Glomerular visceral epithelial cell (primary cell): ENCODE measurements around the gene ATP6V0A4.
"Not testable (repeated sequence)": the region's sequence is repeated elsewhere in the genome, so short reads cannot be mapped to it uniquely, and the experiment has no call there.

Experiments used
- DNase-seq: peaks from one replicate; pipeline ENCODE4 v3.0.0-alpha.2; 2016; ENCODE audit errors: extremely low spot score

The ATP6V0A4 gene

GRCh38 chr7:138701537-138701923, 96.5 kb downstream of the ATP6V0A4 start:
- DNase-seq = no peak

- DNase-seq = no peak
Observed at GRCh38 chr7:138700857-138701536, 97.0 kb downstream of the ATP6V0A4 start, which contains the start of gene SVOPL. TSS of gene SVOPL (minus strand) at chr7:138701362. CDS start at chr7:138679045, 22,317 bp downstream.

GRCh38 chr7:138699661-138700060, 98.3 kb downstream of the ATP6V0A4 start:
- DNase-seq = no peak

- DNase-seq = no peak
Observed at GRCh38 chr7:138698281-138698680, 99.7 kb downstream of the ATP6V0A4 start.

GRCh38 chr7:138697535-138698182, 100.3 kb downstream of the ATP6V0A4 start:
- no peak for DNase-seq

GRCh38 chr7:138695776-138696175, 102.2 kb downstream of the ATP6V0A4 start:
- not testable (repeated sequence) for DNase-seq

- DNase-seq = no peak
Observed at GRCh38 chr7:138695106-138695505, 102.9 kb downstream of the ATP6V0A4 start.

GRCh38 chr7:138691178-138691577, 106.8 kb downstream of the ATP6V0A4 start:
- DNase-seq = no peak

GRCh38 chr7:138690495-138690894, 107.5 kb downstream of the ATP6V0A4 start:
- no peak for DNase-seq

GRCh38 chr7:138688037-138688436, 110.0 kb downstream of the ATP6V0A4 start:
- not testable (repeated sequence) for DNase-seq

GRCh38 chr7:138684340-138684739, 113.7 kb downstream of the ATP6V0A4 start:
- DNase-seq = peak; percentile 43

- DNase-seq = no peak
Observed at GRCh38 chr7:138679793-138680192, 118.2 kb downstream of the ATP6V0A4 start.

GRCh38 chr7:138670594-138670993, 127.4 kb downstream of the ATP6V0A4 start:
- no peak for DNase-seq

GRCh38 chr7:138669364-138669763, 128.6 kb downstream of the ATP6V0A4 start:
- no peak for DNase-seq

GRCh38 chr7:138668946-138669345, 129.1 kb downstream of the ATP6V0A4 start:
- no peak for DNase-seq

GRCh38 chr7:138668229-138668596, 129.8 kb downstream of the ATP6V0A4 start:
- no peak for DNase-seq

GRCh38 chr7:138667535-138668228, 130.3 kb downstream of the ATP6V0A4 start:
- no peak for DNase-seq

- no peak for DNase-seq
Observed at GRCh38 chr7:138666385-138666784, 131.6 kb downstream of the ATP6V0A4 start.

- DNase-seq = no peak
Observed at GRCh38 chr7:138665669-138666140, 132.3 kb downstream of the ATP6V0A4 start.

GRCh38 chr7:138665249-138665648, 132.7 kb downstream of the ATP6V0A4 start:
- no peak for DNase-seq

- peak; percentile 12 for DNase-seq
Observed at GRCh38 chr7:138663725-138664710, 134.0 kb downstream of the ATP6V0A4 start.

GRCh38 chr7:138662991-138663320, 135.0 kb downstream of the ATP6V0A4 start:
- DNase-seq = no peak
